ENCODE data around the gene COL4A1.

Gene COL4A1

DNA sequence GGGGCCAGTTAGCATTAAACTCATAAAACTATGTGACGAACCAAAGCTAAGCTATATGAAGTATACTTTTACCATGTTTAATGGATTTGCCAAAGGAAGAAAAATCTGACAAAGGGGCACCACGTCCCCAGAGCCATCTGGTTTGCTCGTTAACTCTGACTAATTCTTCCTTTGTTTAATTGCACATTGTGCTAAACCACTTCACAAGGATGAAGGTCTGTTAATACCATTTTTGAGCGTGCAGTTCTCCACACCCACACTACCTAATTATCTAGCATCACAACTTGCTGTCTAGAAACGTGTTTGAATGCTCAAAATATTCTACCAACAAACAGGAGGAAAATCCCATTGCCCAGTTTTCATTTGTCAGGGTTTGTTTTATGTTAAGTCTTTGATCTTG, 74.8 kb downstream of the COL4A1 start:
- no peaks in the 10 kb centered on the region for H3K36me3 ChIP-seq (ENCODE audit: control insufficient read depth, insufficient read depth, low read length)
- no peak overlapping the region for H3K4me3 ChIP-seq (ENCODE audit: insufficient read depth, low read depth, low read length, poor library complexity, severe bottlenecking)
- DNase-seq = no peak
- H3K27ac ChIP-seq (ENCODE audit: insufficient read depth, low read length, poor library complexity, severe bottlenecking) = no peak overlapping the region
- H3K9me3 ChIP-seq (ENCODE audit: control insufficient read depth, low read length) = no peaks in the 10 kb centered on the region
- no peaks in the 10 kb centered on the region for H3K27me3 ChIP-seq (replicated peaks; ENCODE audit: control insufficient read depth, insufficient read depth, low read length, poor library complexity, severe bottlenecking)
- H3K4me1 ChIP-seq (ENCODE audit: control insufficient read depth, insufficient read depth, low read length, poor library complexity, severe bottlenecking) = no peaks in the 10 kb centered on the region

DNA sequence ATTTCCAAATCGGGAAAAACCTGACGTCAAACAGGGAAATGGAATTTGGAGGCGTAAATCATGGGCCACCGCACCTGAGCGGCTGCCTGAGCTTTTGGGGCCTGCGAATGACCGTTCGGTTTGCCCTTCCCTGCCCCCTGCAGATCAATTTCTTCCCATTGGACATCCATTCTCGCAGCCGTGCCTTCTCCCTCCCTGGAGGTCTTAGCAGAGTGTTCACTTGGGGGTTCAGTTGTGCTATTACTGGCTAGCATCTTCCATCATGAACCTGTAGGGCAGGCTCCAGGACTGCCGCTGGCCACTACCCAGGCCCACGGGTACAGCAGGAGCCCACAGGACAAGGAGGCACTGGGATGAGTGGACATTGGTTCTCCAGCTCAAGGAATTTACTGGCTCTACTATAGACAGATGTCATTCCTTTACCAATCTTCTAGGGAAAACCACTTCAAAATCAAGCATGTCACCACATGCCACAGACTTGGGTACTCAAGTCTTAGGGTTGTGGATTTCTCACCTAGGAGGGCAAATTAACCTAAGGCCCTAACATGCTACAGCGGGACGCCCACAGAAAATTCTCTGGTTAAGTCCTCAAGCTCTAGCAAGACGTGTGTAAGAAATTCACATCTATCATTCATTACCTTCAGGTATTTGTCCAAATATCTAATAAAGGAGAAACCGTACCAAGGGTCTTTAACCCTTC, 75.5 kb downstream of the COL4A1 start:
- no peak for DNase-seq
- Histone ChIP-seq H3K27ac (ENCODE audit: insufficient read depth, low read length, poor library complexity, severe bottlenecking) (no peak overlapping the region), H3K27me3 (replicated peaks; ENCODE audit: control insufficient read depth, insufficient read depth, low read length, poor library complexity, severe bottlenecking) (no peaks in the 10 kb centered on the region), H3K4me3 (ENCODE audit: insufficient read depth, low read depth, low read length, poor library complexity, severe bottlenecking) (no peak overlapping the region), H3K36me3 (ENCODE audit: control insufficient read depth, insufficient read depth, low read length) (no peaks in the 10 kb centered on the region), H3K4me1 (ENCODE audit: control insufficient read depth, insufficient read depth, low read length, poor library complexity, severe bottlenecking) (no peaks in the 10 kb centered on the region), H3K9me3 (ENCODE audit: control insufficient read depth, low read length) (no peaks in the 10 kb centered on the region)

GRCh38 chr13:110230661-110231347, 76.2 kb downstream of the COL4A1 start:
- Histone ChIP-seq H3K9me3 (ENCODE audit: control insufficient read depth, low read length) (no peaks in the 10 kb centered on the region), H3K36me3 (ENCODE audit: control insufficient read depth, insufficient read depth, low read length) (no peaks in the 10 kb centered on the region), H3K4me1 (ENCODE audit: control insufficient read depth, insufficient read depth, low read length, poor library complexity, severe bottlenecking) (no peaks in the 10 kb centered on the region), H3K27me3 (replicated peaks; ENCODE audit: control insufficient read depth, insufficient read depth, low read length, poor library complexity, severe bottlenecking) (no peaks in the 10 kb centered on the region), H3K27ac (ENCODE audit: insufficient read depth, low read length, poor library complexity, severe bottlenecking) (no peak overlapping the region), H3K4me3 (ENCODE audit: insufficient read depth, low read depth, low read length, poor library complexity, severe bottlenecking) (no peak overlapping the region)
- DNase-seq = no peak

DNA sequence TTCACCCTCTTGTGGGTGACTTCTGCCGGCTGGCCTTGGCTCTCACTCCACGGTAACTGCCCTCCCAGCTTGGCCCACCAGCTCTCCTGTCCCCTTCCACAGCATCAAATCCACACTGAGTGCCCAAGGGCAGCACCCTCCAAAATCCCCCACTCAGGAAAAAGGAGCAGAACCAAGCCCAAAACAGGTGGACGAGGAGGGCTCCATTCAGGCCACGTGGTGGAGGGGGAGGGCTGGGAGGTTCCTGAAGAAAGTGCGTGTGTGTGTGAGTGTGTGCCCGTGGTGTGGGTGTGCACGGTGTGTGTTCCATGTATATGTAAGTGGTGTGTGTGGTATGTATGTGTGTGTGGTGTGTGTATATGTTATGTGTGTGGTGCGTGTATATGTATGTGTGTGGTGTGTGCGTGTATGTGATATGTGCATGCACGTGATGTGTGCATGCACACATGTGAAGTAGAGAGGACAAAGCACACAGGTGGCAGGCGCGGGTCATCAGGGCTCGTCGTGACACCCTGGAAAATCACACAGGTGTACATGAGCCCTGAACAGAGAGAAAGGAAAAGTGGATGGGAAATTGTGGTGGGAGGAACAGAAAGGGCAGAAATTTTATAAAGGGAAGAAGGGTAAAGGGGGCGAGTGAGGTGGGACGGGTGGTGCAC, 76.9 kb downstream of the COL4A1 start:
- Histone ChIP-seq H3K9me3 (ENCODE audit: control insufficient read depth, low read length) (no peaks in the 10 kb centered on the region), H3K4me1 (ENCODE audit: control insufficient read depth, insufficient read depth, low read length, poor library complexity, severe bottlenecking) (no peaks in the 10 kb centered on the region), H3K27ac (ENCODE audit: insufficient read depth, low read length, poor library complexity, severe bottlenecking) (no peak overlapping the region), H3K36me3 (ENCODE audit: control insufficient read depth, insufficient read depth, low read length) (no peaks in the 10 kb centered on the region), H3K4me3 (ENCODE audit: insufficient read depth, low read depth, low read length, poor library complexity, severe bottlenecking) (no peak overlapping the region), H3K27me3 (replicated peaks; ENCODE audit: control insufficient read depth, insufficient read depth, low read length, poor library complexity, severe bottlenecking) (no peaks in the 10 kb centered on the region)
- no peak for DNase-seq

DNA sequence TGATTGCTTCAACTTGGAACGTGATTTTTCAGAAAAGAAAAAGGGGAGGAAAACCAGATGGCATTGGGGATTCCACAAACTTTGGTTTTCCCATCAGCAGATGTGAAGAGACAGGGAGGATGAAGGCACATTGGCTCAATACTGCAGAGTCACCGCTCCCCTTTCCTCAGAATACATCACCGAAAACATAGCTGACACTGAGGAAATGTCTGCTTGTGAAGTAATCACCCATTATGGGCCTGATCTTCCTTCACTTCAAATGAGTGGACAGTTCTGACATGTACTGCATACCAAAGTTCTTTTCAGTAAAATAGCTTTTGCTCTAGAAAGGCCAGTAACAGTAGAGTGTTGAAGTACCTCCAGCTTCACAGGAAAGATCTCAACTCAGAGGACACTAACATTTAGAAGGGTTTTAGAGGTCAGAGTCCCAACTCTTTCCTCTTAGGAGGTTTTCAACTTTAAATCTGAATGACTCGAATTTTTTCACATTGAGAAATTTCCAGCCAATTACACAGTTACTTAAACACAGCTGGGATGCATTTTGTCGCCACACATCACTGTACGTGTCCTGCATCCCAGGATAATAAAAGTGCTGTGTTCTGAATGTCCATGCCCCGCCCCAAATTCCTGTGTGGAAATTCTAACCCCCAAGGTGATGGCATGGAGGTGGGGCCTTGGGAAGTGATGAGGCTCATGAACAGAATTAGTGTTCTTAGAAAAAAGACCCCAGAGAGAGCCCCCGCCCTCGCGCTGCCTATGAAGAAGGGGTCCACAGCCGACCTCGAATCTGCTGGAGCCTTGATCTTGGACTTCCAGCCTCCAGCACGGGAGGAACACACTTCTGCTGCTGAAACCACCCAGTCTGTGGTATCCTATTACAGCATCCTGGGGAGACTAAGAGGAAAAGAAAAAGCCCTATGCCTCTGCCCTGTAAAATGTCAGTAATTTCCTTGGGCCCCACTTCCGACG, 77.7 kb downstream of the COL4A1 start:
- no peak for DNase-seq
- Histone ChIP-seq H3K36me3 (ENCODE audit: control insufficient read depth, insufficient read depth, low read length) (no peaks in the 10 kb centered on the region), H3K27ac (ENCODE audit: insufficient read depth, low read length, poor library complexity, severe bottlenecking) (no peak overlapping the region), H3K4me3 (ENCODE audit: insufficient read depth, low read depth, low read length, poor library complexity, severe bottlenecking) (no peak overlapping the region), H3K9me3 (ENCODE audit: control insufficient read depth, low read length) (no peaks in the 10 kb centered on the region), H3K27me3 (replicated peaks; ENCODE audit: control insufficient read depth, insufficient read depth, low read length, poor library complexity, severe bottlenecking) (no peaks in the 10 kb centered on the region), H3K4me1 (ENCODE audit: control insufficient read depth, insufficient read depth, low read length, poor library complexity, severe bottlenecking) (no peaks in the 10 kb centered on the region)

- no peak overlapping the region for H3K4me3 ChIP-seq (ENCODE audit: insufficient read depth, low read depth, low read length, poor library complexity, severe bottlenecking)
- no peak for DNase-seq
Observed at GRCh38 chr13:110227864-110228643, 78.9 kb downstream of the COL4A1 start.

DNA sequence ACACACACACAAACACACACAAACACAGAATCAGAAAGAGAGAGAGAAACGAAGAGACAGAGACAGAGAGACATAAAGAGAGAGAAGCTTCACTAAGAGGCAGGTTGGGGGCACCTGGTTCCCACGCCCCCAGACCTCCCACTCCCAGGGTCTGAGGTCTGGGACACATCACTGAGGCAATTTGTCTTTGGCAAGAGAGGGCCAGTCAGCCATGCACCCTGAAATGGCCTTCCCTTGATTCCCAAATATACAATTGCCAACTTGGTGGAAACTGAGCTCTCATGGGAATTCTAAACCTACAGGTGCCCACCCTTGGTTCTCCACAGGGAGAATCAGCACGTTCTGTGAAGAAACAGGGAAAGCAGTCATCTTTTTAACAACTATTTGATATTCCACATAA, 79.5 kb downstream of the COL4A1 start:
- Histone ChIP-seq H3K4me3 (ENCODE audit: insufficient read depth, low read depth, low read length, poor library complexity, severe bottlenecking) (no peak overlapping the region), H3K4me1 (ENCODE audit: control insufficient read depth, insufficient read depth, low read length, poor library complexity, severe bottlenecking) (no peaks in the 10 kb centered on the region), H3K9me3 (ENCODE audit: control insufficient read depth, low read length) (no peaks in the 10 kb centered on the region), H3K27ac (ENCODE audit: insufficient read depth, low read length, poor library complexity, severe bottlenecking) (no peak overlapping the region), H3K36me3 (ENCODE audit: control insufficient read depth, insufficient read depth, low read length) (no peaks in the 10 kb centered on the region), H3K27me3 (replicated peaks; ENCODE audit: control insufficient read depth, insufficient read depth, low read length, poor library complexity, severe bottlenecking) (no peaks in the 10 kb centered on the region)
- DNase-seq = no peak

More at GRCh38 chr13:110227864-110228643, 78.9 kb downstream of the COL4A1 start:
- Histone ChIP-seq H3K27ac (ENCODE audit: insufficient read depth, low read length, poor library complexity, severe bottlenecking) (no peak overlapping the region), H3K4me1 (ENCODE audit: control insufficient read depth, insufficient read depth, low read length, poor library complexity, severe bottlenecking) (no peaks in the 10 kb centered on the region), H3K9me3 (ENCODE audit: control insufficient read depth, low read length) (no peaks in the 10 kb centered on the region), H3K27me3 (replicated peaks; ENCODE audit: control insufficient read depth, insufficient read depth, low read length, poor library complexity, severe bottlenecking) (no peaks in the 10 kb centered on the region), H3K36me3 (ENCODE audit: control insufficient read depth, insufficient read depth, low read length) (no peaks in the 10 kb centered on the region)

DNA sequence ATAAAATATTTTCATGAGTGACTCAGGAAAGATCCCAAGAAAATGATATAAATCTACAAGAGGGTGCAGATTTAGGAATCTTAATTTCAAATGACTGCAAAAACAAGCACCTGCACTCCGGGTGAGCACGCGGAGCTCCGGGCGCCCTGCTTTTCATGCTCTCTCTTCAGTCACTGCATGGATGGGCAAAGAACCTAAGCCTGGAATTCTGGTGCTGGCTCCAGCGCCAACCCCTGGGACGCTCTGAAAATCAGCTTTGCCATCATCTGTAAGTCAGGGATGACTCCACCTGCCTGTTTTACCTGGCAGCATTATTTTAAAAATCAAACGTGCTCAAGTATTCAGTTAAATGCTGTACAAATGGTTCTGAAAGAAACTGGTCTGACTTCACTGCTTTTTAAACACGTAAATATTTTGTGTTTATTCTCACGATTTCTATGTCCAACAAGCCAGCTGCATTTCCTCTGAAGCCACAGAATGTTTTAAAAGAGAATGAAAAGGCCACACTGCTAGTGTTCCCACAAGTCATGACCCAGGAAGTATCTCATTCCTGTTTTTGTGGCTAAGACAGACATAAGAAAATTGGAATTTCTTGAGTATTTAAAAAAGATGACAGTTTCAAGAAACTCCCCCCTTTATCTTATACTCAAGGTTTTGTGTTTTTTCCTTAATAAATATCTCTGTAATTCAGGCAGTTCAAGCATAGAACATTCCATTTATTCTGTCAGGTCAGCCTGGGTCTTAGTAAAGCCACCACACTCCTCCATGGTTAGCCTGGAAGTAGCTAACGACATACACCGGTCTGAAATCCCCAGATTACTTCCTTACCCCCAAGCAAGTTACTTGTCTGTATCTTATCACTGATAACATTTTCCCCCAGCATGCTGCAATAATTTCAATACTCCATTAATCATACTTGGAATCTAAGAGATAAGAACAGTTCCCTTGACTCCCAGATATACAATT, 81.1 kb downstream of the COL4A1 start:
- DNase-seq = no peak
- no peaks in the 10 kb centered on the region for H3K4me1 ChIP-seq (ENCODE audit: control insufficient read depth, insufficient read depth, low read length, poor library complexity, severe bottlenecking)
- H3K9me3 ChIP-seq (ENCODE audit: control insufficient read depth, low read length) = no peaks in the 10 kb centered on the region
- no peak overlapping the region for H3K27ac ChIP-seq (ENCODE audit: insufficient read depth, low read length, poor library complexity, severe bottlenecking)
- H3K4me3 ChIP-seq (ENCODE audit: insufficient read depth, low read depth, low read length, poor library complexity, severe bottlenecking) = no peak overlapping the region
- H3K27me3 ChIP-seq (replicated peaks; ENCODE audit: control insufficient read depth, insufficient read depth, low read length, poor library complexity, severe bottlenecking) = no peaks in the 10 kb centered on the region
- no peaks in the 10 kb centered on the region for H3K36me3 ChIP-seq (ENCODE audit: control insufficient read depth, insufficient read depth, low read length)
